HG02623 (cell line): Measurements from ENCODE around the gene MYOM1.
"Not testable (repeated sequence)": the region's sequence is repeated elsewhere in the genome, so short reads cannot be mapped to it uniquely, and the experiment has no call there.

Experiments
- ATAC-seq: cut with Tn5 transposase; IDR thresholded peaks from one replicate; pipeline ENCODE4 v1.9.1; 2021; ENCODE audit warnings: moderate library complexity; ENCODE audit not compliant: unreplicated experiment

MYOM1 gene

DNA sequence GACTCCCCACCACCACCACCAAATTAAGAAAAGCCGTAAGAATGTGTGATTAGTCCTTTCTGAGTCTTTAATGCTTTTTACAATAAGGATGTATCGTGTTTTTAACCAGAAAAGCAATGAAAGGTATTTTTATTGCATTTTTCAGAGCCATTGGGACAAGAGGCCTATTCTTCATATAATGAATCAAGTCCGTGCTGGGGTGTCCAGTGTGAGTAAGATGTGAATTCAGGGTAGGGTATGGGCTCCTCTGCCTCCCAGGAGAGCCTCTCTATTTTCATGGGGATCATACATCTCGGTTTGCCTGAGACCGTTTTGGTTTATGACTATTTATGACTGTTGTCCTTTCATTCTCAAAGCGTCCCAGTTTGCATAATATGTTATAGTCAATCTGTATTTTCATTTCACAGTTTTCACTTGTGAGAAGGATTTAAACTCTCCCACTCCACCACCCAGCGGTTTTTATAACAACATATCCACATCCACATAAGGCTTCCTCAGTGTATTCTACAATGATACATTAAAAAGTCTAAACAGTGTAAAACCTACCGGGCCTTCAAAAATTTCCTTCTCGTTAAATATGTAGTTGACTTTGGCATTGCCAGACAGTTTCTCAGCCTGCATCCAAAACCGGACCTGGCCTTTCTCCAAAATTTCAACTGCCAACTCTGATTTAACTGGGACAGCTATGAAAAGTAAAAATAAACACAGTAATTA lies 126.0 kb downstream of the MYOM1 start:
- ATAC-seq: no peak

DNA sequence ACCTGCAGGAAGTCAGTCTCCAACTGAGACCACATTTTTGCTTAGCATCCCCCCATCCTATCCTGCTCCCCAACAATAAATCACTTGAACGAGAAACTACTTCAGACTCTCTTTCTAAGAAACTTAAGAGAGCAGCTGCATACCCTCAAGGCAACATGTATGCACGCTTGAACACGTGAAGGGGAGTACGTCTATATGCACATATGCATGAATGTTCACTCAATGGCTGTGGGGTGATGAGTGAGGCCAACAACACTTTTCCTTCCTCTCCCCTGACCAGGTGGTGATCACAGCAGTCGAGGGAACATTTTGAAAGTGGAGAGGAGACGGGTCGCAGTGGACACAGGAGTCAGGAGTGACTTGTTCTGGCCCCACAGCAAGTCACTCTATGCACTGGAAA lies 127.0 kb downstream of the MYOM1 start:
- no peak for ATAC-seq

DNA sequence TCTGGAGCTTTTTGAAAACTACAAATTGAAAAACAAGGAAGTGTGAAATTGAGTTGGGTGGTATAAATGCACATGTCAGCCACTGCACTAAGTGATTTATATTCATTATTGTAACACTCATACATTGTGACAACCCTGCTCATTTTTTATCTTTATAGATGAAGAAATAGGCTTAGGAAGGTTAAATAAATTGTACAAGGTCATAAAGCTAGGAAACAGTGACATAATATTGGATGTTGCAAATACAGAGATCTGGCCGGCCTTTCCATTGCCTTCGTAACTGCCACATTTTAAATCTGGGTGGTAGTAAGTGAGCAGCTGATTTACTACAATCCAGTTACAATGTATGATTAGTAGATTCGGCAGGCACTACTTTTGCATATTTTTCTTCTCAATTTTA lies 130.2 kb downstream of the MYOM1 start:
- no peak for ATAC-seq

DNA sequence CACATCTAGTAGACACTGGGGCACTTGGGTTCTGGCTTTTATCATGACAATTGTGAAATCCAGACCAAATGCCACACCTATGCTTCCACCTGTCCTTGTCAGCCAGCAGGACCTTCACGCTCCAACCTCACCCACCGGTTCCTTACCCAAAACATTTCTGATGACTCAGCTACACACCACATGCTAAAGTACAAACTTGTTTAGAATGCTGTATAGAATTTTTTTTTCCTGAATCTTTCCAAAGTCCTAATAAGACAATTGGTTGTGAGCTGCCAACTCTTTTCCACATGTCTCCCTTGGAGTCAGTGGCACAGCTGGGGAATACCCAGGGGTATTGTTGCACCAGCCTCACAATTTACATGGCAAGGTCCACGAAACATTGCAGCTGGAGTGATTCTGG lies 131.3 kb downstream of the MYOM1 start:
- ATAC-seq: no peak

DNA sequence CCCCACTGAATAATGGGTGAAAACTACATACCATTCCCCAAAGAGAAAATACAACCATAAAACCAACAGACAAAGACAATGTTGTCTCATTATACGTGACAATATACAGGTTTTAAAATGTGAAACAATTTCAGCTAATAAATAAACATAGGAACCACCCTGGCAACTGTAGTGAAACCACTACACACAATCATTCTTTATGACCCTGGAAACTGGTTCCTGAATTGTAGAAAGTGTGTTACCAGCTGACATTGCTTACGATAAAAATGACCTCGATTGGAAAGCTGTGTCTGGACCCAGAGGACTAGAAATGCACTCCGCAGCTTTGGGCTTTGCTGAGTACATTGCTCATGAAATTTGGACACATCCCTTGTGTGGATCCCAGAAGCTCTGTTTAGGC lies 132.9 kb downstream of the MYOM1 start:
- no peak for ATAC-seq

DNA sequence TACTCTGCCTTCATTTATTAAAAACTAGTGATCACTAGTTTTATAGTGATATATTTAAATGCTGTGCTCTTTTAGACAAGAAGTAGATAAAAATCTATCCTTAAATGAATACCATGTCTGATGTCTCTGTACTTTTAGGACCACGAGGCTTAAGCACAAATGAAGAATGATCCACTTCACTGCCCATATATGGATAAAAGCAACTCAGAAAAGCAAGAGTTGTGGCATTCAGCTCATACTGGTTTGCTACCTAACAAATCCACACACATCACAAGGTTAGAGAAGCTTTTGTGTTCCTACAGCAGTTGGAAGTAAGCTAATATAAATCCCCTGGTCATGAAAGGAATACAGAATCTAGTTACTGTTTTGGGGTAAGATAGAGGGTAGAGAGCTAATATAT lies 134.2 kb downstream of the MYOM1 start:
- no peak for ATAC-seq

DNA sequence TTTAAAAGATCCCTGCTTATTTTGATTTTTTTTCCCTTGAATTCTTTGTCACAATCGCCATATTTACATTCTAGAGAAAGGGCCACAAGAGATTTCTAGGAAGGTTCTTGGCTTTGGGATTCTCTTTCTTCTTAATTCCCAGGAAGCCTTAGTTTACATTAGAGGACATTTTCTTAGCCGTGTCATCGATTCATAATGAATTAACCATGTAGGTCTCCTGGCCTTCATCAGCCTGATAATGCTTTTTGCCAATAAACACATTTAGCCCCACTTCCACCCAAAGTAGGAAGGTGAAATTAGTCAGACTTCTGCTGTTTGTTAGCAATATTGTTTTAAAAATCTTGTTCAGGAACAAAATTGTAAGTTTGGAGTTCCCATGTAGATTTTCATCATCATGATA lies 135.6 kb downstream of the MYOM1 start:
- ATAC-seq: no peak

DNA sequence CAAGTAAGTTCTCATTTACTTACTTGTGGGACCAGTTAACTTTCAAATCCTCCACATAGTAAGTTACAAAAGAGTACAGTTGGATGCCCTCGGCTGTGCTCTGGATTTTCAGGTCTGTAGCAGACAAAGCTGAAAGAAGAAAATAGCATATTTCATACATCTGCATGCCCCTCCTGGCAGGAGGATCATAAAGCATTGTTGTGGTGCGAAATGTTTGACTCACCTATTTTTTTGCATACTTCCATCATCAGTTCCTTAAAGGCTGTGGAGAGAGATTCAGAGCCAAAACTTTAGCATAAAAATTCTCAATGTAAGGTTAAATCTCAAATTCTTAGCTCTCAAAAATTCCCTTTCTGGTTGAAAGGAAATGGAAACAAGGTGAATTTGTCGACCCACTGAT lies 136.0 kb downstream of the MYOM1 start:
- no peak for ATAC-seq

DNA sequence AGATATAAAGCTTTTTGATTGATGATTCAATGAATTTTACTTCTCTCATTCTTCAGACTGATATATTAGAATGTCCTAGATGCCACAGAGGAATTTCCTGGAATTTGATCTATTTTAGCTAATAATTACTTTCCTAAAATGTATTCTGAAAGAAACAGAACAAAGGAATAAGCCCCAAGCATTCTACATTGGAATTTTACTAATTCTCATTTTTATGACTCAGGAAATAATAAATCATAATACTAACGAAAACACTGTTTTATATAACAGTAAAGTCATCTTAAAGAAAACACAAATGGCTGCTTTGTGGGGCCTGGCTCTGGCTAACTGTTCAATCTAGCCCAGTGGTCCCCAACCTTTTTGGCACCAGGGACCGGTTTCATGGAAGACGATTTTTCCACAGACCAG lies 138.2 kb downstream of the MYOM1 start:
- ATAC-seq: no peak

DNA sequence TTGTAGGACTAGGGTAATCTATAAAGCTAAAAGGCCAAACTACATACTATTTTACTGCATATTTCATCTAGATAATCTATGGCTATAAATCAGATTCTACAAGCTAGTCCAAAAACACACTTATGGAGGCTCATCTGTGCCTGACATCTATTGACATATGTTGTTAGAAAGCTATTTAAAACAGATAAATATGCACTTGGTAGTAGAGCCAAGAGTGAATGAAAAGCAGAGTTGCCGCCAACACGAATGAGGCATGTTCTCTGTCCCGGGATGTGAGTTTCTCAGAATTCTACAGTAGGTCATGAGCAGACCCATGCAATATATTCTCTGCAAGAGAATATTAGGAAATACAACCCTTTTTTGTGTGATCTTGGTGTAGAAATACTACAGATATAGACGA lies 140.1 kb downstream of the MYOM1 start:
- ATAC-seq: no peak

DNA sequence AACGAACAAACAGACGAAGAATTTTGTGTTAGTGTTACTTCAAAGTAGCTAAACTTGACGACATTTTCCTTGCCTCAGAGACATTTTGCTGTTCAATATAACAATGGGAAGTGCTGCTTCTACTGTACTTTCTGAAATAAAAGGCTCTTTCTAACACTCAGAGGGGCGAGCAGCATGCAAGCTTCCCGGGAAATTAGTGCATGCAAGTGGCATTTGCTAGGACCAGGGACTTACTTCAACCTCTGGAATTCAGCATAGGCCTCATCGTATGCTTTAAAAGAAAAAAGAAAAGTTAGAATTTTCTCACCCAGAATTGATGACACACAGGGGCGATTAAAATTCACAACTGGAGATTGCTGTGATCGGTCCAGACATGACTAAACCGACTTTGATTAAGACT lies 144.3 kb downstream of the MYOM1 start:
- no peak for ATAC-seq

DNA sequence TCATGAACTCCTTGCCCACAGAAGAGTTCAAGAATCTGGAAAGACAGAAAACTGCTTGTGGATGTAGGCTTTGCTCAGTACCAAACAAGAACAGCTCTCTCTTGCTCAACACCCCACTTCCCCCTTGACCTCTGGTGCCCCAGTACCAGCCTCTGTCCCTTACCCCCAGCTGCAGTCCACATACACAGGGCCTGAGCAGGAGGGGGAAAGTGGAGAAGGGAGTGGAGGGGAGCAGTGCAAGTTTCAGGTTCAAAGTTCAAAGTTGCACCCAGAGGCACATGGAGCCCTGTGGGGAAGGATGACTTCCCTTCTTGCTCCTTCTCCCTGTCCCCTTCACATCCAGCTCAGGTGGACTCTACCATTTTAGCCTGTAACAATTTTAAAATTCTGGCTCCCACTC lies 145.7 kb downstream of the MYOM1 start:
- ATAC-seq: no peak

DNA sequence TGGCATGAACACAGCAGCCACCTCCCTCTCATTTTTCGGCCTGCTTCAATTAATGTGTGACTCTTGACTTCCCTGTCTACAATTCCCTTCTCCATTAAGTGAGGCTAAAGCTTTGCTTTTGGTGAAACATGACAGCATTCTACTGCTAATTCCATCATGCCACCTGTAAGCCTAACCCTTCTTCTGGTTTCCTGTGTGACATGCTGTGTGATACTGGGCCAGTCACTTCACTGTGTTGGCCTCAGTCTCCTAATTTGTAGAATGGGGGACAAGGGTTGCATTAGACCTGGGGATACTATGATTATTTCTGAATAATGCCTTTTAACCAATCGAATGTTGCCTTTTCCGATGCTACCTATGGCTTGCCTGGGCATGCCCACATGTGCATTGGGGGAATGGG lies 146.4 kb downstream of the MYOM1 start:
- ATAC-seq: not testable (repeated sequence)

DNA sequence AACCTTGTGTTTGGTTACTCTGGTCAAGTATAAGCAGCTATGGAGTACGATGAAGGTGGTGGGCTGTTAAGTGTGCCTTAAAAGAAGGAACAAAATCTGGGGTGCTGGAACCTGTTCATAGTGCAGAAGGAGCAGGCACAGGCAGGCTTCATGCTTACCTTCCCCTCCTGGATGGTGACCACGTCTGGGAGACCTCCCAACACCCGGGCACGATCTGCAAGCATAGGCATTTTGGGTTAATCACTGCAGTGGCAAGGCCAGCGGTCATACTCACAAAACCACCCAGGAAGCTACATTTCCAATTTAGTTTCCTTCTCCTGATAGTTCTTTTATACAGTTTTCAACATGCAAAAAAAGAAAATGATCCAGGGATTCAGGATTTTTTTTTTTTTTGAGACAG lies 148.1 kb downstream of the MYOM1 start:
- no peak for ATAC-seq

DNA sequence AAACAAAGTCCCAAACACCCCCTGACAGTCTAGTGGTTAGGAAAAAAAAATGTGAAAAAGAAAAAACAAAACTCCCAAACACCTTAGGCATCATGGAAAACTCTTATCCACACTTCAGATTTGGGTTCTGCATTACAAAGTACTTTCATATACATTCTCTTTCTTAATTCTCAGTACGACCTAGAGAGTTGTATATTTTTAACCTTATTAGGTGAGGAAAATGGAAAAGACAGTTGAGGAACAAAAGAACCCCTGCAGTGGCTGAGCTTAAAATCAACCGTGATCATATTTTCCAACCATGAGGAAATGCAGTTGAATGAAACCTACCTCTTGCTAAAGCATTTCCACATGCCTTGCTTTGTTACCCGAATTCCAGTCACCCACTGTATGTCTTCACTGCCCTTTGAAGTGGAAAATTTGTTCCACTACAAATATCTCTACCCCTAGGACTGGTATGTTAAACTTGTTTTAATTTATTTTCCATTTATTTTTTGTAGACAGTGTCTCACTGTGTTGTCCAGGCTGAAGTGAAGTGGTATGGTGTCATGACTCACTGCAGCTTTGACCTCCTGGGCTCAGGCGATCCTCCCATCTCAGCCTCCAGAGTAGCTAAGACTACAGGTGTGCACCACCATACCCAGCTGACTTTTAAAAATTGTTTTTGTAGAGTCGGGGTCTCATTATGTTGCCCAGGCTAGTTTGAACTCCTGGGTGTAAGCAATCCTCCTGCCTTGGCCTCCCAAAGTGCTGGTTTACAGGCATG lies 149.9 kb downstream of the MYOM1 start:
- ATAC-seq: no peak

DNA sequence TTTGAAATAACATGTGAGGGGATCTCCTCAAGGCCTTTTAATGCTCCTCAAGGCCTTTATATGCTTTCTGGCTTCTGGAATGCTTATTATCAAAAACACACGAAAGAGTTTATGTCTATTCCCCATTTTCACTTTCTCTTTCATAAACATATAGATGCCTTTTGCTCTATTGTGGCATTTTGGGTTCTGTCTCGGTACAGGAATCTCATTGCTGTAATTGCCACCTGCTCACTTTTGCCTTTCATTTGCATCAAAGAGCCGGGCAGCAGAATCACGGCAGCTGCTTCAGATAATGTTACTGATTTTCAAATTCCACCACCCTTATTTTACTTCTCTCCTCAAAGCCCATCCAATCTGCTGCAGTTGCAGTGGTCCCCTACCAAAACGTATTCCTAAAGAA lies 152.0 kb downstream of the MYOM1 start:
- no peak for ATAC-seq

DNA sequence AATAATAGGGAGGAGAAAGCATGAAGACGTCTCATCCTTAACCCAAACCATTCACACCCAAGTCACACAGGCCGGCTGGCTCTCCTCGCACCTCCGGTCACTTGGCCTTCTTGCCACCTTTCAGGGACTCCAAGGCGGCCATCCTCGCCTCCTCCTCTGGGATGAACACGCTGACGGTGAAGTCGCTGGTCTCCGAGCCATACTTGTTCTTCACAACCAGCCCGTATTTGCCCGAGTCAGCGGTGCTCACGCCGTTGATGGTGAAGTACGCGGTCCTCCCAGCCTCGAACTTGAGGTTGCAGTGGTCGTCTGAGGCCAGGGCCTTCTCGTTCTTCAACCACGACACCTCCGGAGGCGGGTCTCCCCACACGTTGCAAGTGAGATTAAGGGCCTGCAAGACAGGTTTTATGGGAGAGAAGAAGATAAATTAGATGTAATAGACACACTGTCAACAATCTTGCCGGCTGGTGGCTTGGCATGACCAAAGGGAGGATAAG lies 152.6 kb downstream of the MYOM1 start:
- no peak for ATAC-seq

DNA sequence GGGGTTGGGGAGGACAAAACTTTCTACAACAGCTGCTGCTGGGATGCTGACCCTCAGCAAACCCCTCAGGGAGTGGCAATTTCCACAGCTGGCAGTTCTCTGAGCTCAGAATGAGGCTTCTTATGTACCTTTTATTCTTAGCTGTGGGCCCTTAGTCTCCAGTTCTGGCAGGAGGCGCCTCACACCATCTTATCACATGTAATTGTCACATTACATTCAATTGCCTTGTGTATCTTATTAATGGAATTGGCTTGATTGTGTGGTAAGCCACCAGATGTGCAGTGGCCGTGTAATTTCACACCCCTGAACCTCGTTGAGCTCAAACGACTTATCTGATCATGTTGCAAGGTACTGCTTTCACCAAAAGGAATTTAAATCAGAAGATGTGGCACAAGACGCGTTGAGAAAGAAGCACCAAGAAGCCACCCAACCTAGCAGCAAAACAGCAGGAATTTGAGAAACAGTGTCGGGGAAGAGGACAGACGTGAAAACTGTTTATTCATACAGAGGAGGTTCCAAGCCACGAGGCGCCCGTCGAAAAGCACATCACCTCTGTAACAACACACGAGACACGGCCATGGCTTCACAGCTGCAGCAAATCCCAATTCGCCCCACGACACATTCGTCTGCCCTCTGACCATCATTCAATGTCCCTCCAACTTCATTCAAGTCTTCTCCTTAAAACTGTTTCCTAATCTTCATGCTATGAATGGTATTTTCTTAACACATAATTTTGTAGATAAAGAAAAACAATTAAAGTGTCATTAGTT lies 153.2 kb downstream of the MYOM1 start:
- no peak for ATAC-seq

DNA sequence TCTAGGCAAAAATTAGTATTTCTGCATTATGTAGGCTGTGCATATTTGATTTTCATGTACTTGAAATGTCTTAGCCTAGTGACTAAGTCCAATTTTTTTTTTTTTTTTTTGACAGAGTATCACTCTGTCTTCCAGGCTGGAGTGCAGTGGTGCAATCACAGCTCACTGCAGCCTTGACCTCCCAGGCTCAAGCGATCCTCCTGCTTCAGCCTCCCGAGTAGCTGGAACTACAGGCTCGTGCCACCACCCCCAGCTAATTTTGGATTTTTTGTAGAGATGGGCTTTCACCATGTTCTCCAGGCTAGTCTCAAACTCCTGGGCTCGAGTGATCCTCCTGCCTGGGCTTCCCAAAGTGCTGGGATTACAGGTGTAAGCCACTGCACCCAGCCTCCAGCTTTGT lies 156.0 kb downstream of the MYOM1 start:
- not testable (repeated sequence) for ATAC-seq

DNA sequence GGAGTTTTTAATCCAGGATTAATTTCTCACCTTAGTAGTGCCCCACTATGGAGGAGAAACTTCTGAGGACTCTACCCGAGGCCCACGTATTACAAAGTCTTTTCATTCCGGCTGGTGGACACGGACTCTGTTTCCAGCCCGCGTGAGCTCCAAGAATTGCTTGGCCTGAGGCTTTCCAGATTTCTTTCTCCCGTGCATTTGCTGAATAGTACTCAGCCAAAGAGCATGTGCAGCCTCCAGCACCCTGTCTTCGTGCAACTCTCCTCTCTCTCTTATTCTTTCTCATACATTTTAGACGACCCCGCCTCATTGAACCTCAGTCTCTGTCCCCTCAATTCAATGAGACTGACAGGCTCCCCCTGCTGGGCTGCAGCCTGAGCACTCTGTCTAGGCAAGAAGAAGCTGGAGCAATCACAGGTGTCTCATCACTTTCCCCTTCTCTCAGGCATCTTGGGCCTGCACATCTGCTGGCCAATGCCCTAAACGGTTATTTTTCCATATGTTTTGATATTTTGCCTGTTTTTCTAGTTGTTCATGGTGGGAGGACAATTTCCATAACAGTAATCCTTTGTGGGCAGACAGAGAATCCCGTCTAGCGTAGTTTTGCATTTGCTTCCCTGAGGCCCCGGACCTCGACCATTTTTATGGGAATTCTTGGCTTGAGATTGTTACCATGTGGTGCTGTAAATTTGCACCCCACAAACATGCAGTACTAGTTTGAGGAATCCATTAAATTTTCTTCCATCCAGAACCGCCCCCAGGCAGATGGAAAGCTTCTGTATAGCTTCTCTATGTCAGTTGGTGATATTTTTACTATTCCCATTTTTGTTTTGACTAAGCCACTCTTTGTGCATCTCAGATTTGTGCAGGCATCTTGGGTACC lies 156.7 kb downstream of the MYOM1 start:
- ATAC-seq: no peak
